Measurements from ENCODE around the gene CC2D2B.
"Not testable (repeated sequence)": the region's sequence is repeated elsewhere in the genome, so short reads cannot be mapped to it uniquely, and the experiment has no call there.

The CC2D2B gene

DNA sequence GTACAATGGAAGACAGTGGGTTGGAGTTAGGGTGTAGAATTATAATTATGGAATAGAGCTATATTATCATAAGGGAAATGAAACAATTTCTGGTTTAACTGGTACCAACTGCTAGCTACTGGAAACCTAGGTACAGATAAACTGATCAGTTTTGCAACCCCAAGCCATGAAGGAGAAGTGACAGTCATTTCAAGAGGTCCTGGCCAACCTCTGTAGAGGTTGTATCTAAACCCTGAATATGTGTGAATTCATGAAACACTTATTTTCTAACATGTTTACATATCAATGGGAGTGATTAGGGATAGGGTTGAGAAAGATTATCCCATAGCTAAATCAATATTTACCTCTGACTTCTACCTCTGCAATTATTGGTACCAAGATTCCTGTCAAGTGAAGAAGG, 29.9 kb upstream of the CC2D2B start:
- no peak for DNase-seq
- CTCF ChIA-PET: no interaction called here
- Histone ChIP-seq H3K4me1 (ENCODE audit: control extremely low read depth in 1 of 4, control insufficient read depth in 4 of 4, insufficient read depth in 4 of 4, low read length in 3 of 4) (no peaks in the 10 kb centered on the region), H3K4me3 (ENCODE audit: control insufficient read depth in 1 of 7, extremely low read depth in 1 of 7, insufficient read depth in 4 of 7, low read depth in 2 of 7, low read length in 6 of 7) (no peak overlapping the region), H3K36me3 (ENCODE audit: control insufficient read depth in 4 of 4, insufficient read depth in 4 of 4, low read length in 3 of 4) (peaks cover 16 to 40% (median 21%) of the 10 kb centered on the region in 4 experiments), H3K27ac (ENCODE audit: insufficient read depth in 1 of 2, low read depth in 1 of 2, low read length in 2 of 2, poor library complexity in 1 of 2, severe bottlenecking in 2 of 2) (no peak overlapping the region), H3K9me3 (ENCODE audit: control extremely low read depth in 1 of 5, control insufficient read depth in 4 of 5, insufficient read depth in 2 of 5, low read depth in 1 of 5, low read length in 4 of 5) (peaks cover 0 to 6% (median 0%) of the 10 kb centered on the region in 5 experiments), H3K27me3 (replicated peaks in 2 of 5; ENCODE audit: control insufficient read depth in 4 of 5, insufficient read depth in 5 of 5, low read length in 4 of 5) (no peaks in the 10 kb centered on the region)
- POLR2A ChIA-PET: no interaction called here

DNA sequence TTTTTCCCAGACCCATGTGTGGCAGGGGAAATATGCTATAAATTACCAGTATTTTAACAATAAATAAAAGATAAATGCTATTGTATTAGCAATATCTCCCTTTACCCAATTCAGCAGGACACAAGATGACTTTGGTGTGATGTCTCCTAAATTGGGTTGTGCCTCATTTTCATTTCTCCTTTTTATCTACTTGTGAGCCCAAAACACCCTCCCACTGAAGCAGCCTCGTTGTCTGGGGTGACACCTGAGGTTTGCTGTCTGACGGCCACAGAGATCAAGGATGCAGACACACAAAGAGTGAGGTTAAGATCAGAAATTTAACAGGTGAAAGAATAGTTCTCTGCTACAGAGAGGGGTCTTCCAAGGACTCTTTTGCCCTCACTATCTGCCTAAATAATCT, 27.1 kb upstream of the CC2D2B start:
- ChIA-PET POLR2A (no interaction called here), CTCF (no interaction called here)
- no peak for DNase-seq
- Histone ChIP-seq H3K9me3 (ENCODE audit: control extremely low read depth in 1 of 5, control insufficient read depth in 4 of 5, insufficient read depth in 2 of 5, low read depth in 1 of 5, low read length in 4 of 5) (no peaks in the 10 kb centered on the region), H3K27me3 (replicated peaks in 2 of 5; ENCODE audit: control insufficient read depth in 4 of 5, insufficient read depth in 5 of 5, low read length in 4 of 5) (no peaks in the 10 kb centered on the region), H3K36me3 (ENCODE audit: control insufficient read depth in 4 of 4, insufficient read depth in 4 of 4, low read length in 3 of 4) (peaks cover 8 to 14% (median 13%) of the 10 kb centered on the region in 4 experiments), H3K4me3 (ENCODE audit: control insufficient read depth in 1 of 7, extremely low read depth in 1 of 7, insufficient read depth in 4 of 7, low read depth in 2 of 7, low read length in 6 of 7) (no peak overlapping the region), H3K27ac (ENCODE audit: insufficient read depth in 1 of 2, low read depth in 1 of 2, low read length in 2 of 2, poor library complexity in 1 of 2, severe bottlenecking in 2 of 2) (no peak overlapping the region), H3K4me1 (ENCODE audit: control extremely low read depth in 1 of 4, control insufficient read depth in 4 of 4, insufficient read depth in 4 of 4, low read length in 3 of 4) (no peaks in the 10 kb centered on the region)
- WGBS (ENCODE audit: insufficient coverage): 100% methylated on average over 2 of the region's 2 CpGs

DNA sequence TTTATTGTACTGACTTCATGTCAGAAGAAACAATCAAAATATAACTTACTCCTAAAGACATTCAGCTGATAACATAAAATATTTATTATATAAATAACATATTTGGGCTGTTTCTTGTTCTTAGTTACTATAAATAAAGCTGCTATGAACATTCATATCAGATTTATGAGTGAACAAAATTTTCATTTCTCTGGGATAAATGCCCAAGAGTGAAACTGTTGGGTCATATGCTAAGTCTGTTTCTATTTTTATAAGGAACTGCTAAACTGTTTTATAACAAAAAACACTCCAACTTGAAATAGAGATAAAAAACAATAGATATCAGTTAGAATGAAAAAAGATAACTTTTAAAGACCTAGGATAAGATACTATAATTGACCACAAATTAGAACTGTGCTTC, 26.5 kb upstream of the CC2D2B start:
- no peaks in the 10 kb centered on the region for H3K4me1 ChIP-seq (ENCODE audit: control extremely low read depth in 1 of 4, control insufficient read depth in 4 of 4, insufficient read depth in 4 of 4, low read length in 3 of 4)
- no peaks in the 10 kb centered on the region for H3K27me3 ChIP-seq (replicated peaks in 2 of 5; ENCODE audit: control insufficient read depth in 4 of 5, insufficient read depth in 5 of 5, low read length in 4 of 5)
- H3K27ac ChIP-seq (ENCODE audit: insufficient read depth in 1 of 2, low read depth in 1 of 2, low read length in 2 of 2, poor library complexity in 1 of 2, severe bottlenecking in 2 of 2): no peak overlapping the region
- no peaks in the 10 kb centered on the region for H3K9me3 ChIP-seq (ENCODE audit: control extremely low read depth in 1 of 5, control insufficient read depth in 4 of 5, insufficient read depth in 2 of 5, low read depth in 1 of 5, low read length in 4 of 5)
- no peak overlapping the region for H3K4me3 ChIP-seq (ENCODE audit: control insufficient read depth in 1 of 7, extremely low read depth in 1 of 7, insufficient read depth in 4 of 7, low read depth in 2 of 7, low read length in 6 of 7)
- DNase-seq: no peak
- CTCF ChIA-PET: no interaction called here
- POLR2A ChIA-PET: no interaction called here
- H3K36me3 ChIP-seq (ENCODE audit: control insufficient read depth in 4 of 4, insufficient read depth in 4 of 4, low read length in 3 of 4): peaks cover 6 to 10% (median 7%) of the 10 kb centered on the region in 4 experiments

DNA sequence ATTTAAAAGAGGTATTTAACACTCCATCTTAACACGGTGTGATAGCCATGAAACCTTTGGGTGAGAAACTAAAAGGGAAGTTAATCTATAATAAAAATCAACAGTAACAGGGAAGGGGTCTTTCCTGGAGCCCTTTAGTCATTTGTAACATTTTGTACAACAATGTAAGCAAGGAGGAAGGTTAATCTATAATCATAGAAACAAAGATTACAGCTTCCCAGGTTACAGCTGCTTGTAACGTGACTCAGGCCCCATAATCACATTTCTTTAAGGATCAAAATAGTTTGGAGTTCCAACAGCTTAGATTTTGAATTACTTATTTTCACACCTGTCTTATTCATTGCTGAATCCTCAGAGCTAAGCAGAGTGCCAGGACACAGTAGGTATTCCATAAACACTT, 17.9 kb upstream of the CC2D2B start:
- no peaks in the 10 kb centered on the region for H3K4me1 ChIP-seq (ENCODE audit: control extremely low read depth in 1 of 4, control insufficient read depth in 4 of 4, insufficient read depth in 4 of 4, low read length in 3 of 4)
- H3K4me3 ChIP-seq (ENCODE audit: control insufficient read depth in 1 of 7, extremely low read depth in 1 of 7, insufficient read depth in 4 of 7, low read depth in 2 of 7, low read length in 6 of 7): no peak overlapping the region
- no peak overlapping the region for H3K27ac ChIP-seq (ENCODE audit: insufficient read depth in 1 of 2, low read depth in 1 of 2, low read length in 2 of 2, poor library complexity in 1 of 2, severe bottlenecking in 2 of 2)
- DNase-seq: no peak
- peaks cover 7 to 38% (median 12%) of the 10 kb centered on the region in 4 experiments for H3K36me3 ChIP-seq (ENCODE audit: control insufficient read depth in 4 of 4, insufficient read depth in 4 of 4, low read length in 3 of 4)
- no CpG with 5 or more reads among the region's 2 CpGs for WGBS (ENCODE audit: insufficient coverage)
- no peaks in the 10 kb centered on the region for H3K27me3 ChIP-seq (replicated peaks in 2 of 5; ENCODE audit: control insufficient read depth in 4 of 5, insufficient read depth in 5 of 5, low read length in 4 of 5)
- ChIA-PET CTCF (no interaction called here), POLR2A (no interaction called here)
- H3K9me3 ChIP-seq (ENCODE audit: control extremely low read depth in 1 of 5, control insufficient read depth in 4 of 5, insufficient read depth in 2 of 5, low read depth in 1 of 5, low read length in 4 of 5): no peaks in the 10 kb centered on the region

DNA sequence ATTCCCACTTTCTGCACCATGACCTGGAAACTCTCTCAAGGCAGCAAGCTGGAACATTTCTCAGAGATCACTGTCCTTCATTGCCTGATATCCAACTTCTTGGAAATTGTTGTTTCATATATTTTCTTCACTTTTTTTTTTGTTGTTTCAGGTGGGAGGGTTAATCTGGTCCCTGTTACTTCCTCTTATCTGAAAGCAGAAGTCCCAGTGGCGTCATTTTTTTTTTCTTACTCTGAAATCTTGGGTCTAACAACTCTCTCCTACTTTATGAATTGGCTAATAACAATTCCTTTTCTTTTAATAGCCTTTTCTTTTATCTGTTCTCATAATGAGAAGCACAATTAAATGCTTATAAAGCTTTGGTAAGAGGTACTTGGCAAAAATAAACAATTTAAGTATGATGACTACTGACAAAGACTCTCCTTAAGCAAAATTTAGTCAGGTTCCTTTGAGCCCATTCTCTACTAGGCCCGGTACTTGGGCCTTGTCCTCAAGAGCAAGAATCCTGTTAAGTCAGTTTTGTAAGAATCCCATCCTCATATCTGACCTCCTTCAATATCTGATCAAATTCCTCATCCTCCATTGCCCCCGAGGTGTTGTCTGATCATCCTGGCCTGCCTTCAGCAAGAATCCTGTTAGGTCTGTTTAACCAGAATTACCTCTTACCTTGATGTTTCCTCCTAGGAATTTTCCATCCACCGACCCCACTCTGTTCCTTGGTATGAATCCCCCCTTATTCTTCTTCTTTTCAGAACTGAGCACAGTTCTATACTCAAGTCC, 11.5 kb upstream of the CC2D2B start:
- H3K9me3 ChIP-seq (ENCODE audit: control extremely low read depth in 1 of 5, control insufficient read depth in 4 of 5, insufficient read depth in 2 of 5, low read depth in 1 of 5, low read length in 4 of 5): no peaks in the 10 kb centered on the region
- POLR2A ChIA-PET: no interaction called here
- CTCF ChIA-PET: interaction anchor here (1.2 to 1.3 kb wide), 2 partner anchors 8 to 11 kb away, joined by 3 read pairs; no protein-coding TSS in a partner anchor
- 100% methylated on average over 3 of the region's 4 CpGs for WGBS (ENCODE audit: insufficient coverage)
- peak; percentile 13 to 69 (median 66) for DNase-seq
- no peak overlapping the region for H3K4me3 ChIP-seq (ENCODE audit: control insufficient read depth in 1 of 7, extremely low read depth in 1 of 7, insufficient read depth in 4 of 7, low read depth in 2 of 7, low read length in 6 of 7)
- peaks cover 0 to 5% (median 4%) of the 10 kb centered on the region in 4 experiments for H3K4me1 ChIP-seq (ENCODE audit: control extremely low read depth in 1 of 4, control insufficient read depth in 4 of 4, insufficient read depth in 4 of 4, low read length in 3 of 4)
- no peak overlapping the region for H3K27ac ChIP-seq (ENCODE audit: insufficient read depth in 1 of 2, low read depth in 1 of 2, low read length in 2 of 2, poor library complexity in 1 of 2, severe bottlenecking in 2 of 2)
- H3K27me3 ChIP-seq (replicated peaks in 2 of 5; ENCODE audit: control insufficient read depth in 4 of 5, insufficient read depth in 5 of 5, low read length in 4 of 5): no peaks in the 10 kb centered on the region
- H3K36me3 ChIP-seq (ENCODE audit: control insufficient read depth in 4 of 4, insufficient read depth in 4 of 4, low read length in 3 of 4): peaks cover 7 to 54% (median 21%) of the 10 kb centered on the region in 4 experiments

DNA sequence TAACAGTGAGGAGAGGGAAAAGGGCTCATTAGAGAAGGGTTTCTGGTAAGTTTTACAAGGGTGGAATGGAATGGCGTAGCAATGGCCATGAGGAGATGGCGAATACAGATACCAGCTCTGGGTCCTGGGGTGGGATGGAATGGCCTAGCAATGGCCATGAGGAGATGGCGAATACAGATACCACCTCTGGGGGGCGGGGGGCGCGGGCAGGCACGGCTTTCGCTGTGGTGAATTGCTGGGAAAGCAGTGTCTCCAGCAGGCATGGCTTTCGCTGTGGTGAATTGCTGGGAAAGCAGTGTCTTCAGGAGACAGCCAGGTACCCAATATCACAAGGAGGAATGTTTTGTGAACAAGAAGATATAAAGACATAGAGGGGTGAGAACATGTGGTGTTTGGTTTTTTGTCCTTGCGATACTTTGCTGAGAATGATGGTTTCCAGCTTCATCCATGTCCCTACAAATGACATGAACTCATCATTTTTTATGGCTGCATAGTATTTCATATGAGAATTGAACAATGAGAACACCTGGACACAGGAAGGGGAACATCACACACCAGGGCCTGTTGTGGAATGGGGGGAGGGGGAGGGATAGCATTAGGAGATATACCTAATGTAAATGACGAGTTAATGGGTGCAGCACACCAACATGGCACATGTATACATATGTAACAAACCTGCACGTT, 1.7 kb upstream of the CC2D2B start:
- CTCF ChIA-PET: interaction anchor here (1.7 kb wide), 1 partner anchor 57 kb away, joined by 4 read pairs; no protein-coding TSS in a partner anchor
- DNase-seq; H3K4me1 ChIP-seq (ENCODE audit: control extremely low read depth in 1 of 4, control insufficient read depth in 4 of 4, insufficient read depth in 4 of 4, low read length in 3 of 4); H3K4me3 ChIP-seq (ENCODE audit: control insufficient read depth in 1 of 7, extremely low read depth in 1 of 7, insufficient read depth in 4 of 7, low read depth in 2 of 7, low read length in 6 of 7); H3K27me3 ChIP-seq (replicated peaks in 2 of 5; ENCODE audit: control insufficient read depth in 4 of 5, insufficient read depth in 5 of 5, low read length in 4 of 5); H3K27ac ChIP-seq (ENCODE audit: insufficient read depth in 1 of 2, low read depth in 1 of 2, low read length in 2 of 2, poor library complexity in 1 of 2, severe bottlenecking in 2 of 2); H3K9me3 ChIP-seq (ENCODE audit: control extremely low read depth in 1 of 5, control insufficient read depth in 4 of 5, insufficient read depth in 2 of 5, low read depth in 1 of 5, low read length in 4 of 5); POLR2A ChIA-PET: not testable (repeated sequence)
- peaks cover 6 to 41% (median 23%) of the 10 kb centered on the region in 4 experiments for H3K36me3 ChIP-seq (ENCODE audit: control insufficient read depth in 4 of 4, insufficient read depth in 4 of 4, low read length in 3 of 4)
- WGBS (ENCODE audit: insufficient coverage): 98% methylated on average over 7 of the region's 12 CpGs

All from common myeloid progenitor, CD34-positive (primary cell).